HCT116 (cell line): Measurements from ENCODE around the gene TFF2. TPM values are rescaled to one million over a fixed set of nuclear protein-coding genes. Genes with fewer than 3 reads are reported as not detected.

Experiments used
- ATAC-seq: fragments of 200-7000 bp; cut with Tn5 transposase; 2 replicates; pipeline ENCODE4 v1.9.1; 2020; ENCODE audit warnings: mild to moderate bottlenecking, moderate library complexity
- BruUV-seq: library from RNA; stranded (reverse); fragments of 400-500 nt; replicated peaks from 2 replicates; lab custom pipeline; 2021; lab: Mats Ljungman, UMichigan
- CTCF ChIA-PET: fragments of 300-600 bp; sonication (Branson Sonifier 250); formaldehyde crosslinking; loops from one replicate; lab custom pipeline; 2021; ENCODE audit warnings: antibody characterized with exemption; lab: Charles Lee
- POLR2A ChIA-PET: fragments of 300-600, 350-600 bp; sonication (Branson Sonifier 250); formaldehyde crosslinking; loops from one replicate; lab custom pipeline; 2021; ENCODE audit warnings: antibody characterized with exemption; lab: Charles Lee
- RAD21 ChIA-PET, 2 experiments: fragments of 300-600 bp; sonication (Branson Sonifier 250); formaldehyde crosslinking; loops; one replicate each; lab custom pipeline; 2023; ENCODE audit warnings: low total read pairs in 2 of 2; ENCODE audit not compliant: uncharacterized antibody in 2 of 2, unreplicated experiment in 2 of 2, low non-redundant PET in 1 of 2; lab: Charles Lee
- DNase-seq: peaks from one replicate; pipeline ENCODE4 v3.0.0-alpha.2; 2010; ENCODE audit warnings: low read depth, low spot score
- H2AFZ ChIP-seq: fragments of 200-600 bp; shearing (Covaris generic), sonication (generic); 2 replicates; pipeline ENCODE4 v1.6.1; 2017; ENCODE audit warnings: low read depth, mixed run types, mixed read lengths, antibody characterized with exemption, low read length; ENCODE audit not compliant: poor library complexity, severe bottlenecking
- H3K27ac ChIP-seq: 2 replicates; pipeline ENCODE4 v1.5.1; 2012; ENCODE audit warnings: low read depth, low read length
- H3K27me3 ChIP-seq: fragments of 200-600 bp; sonication (generic); 2 replicates; pipeline ENCODE4 v1.6.1; 2016; ENCODE audit warnings: mixed run types, low read length, mixed read lengths; ENCODE audit not compliant: insufficient read depth
- H3K36me3 ChIP-seq, 2 experiments: fragments of 200-500 bp in 1 of 2; fragments of 200-600 bp in 1 of 2; sonication (Bioruptor generic) in 1 of 2; sonication (generic) in 1 of 2; 2 replicates each; pipeline versions ENCODE4 v1.5.1 to v1.6.1; 2014 to 2016; ENCODE audit warnings: low read length in 2 of 2, inconsistent platforms in 1 of 2, mixed read lengths in 1 of 2, mixed run types in 1 of 2; ENCODE audit not compliant: insufficient read depth in 2 of 2, control insufficient read depth in 1 of 2
- H3K4me1 ChIP-seq, 2 experiments: fragments of 200-600 bp in 1 of 2; sonication (generic) in 1 of 2; 2 replicates each; pipeline versions ENCODE4 v1.5.1 to v1.6.1; 2012 to 2017; ENCODE audit warnings: low read length in 2 of 2, inconsistent platforms in 1 of 2, mild to moderate bottlenecking in 1 of 2, mixed read lengths in 1 of 2, mixed run types in 1 of 2, moderate library complexity in 1 of 2; ENCODE audit not compliant: insufficient read depth in 2 of 2, control insufficient read depth in 1 of 2
- H3K4me2 ChIP-seq: fragments of 200-600 bp; sonication (generic); 2 replicates; pipeline ENCODE4 v1.6.1; 2017; ENCODE audit warnings: mixed run types, low read length, mixed read lengths
- H3K4me3 ChIP-seq, 2 experiments: fragments of 200-600 bp in 1 of 2; sonication (generic) in 1 of 2; replicated peaks in 1 of 2; 2 replicates each; pipeline ENCODE4 v1.5.1; 2011 to 2016; ENCODE audit warnings: low read length in 2 of 2, control low read depth in 1 of 2, low read depth in 1 of 2, mild to moderate bottlenecking in 1 of 2, mixed read lengths in 1 of 2, mixed run types in 1 of 2
- H3K79me2 ChIP-seq: fragments of 200-600 bp; sonication (generic); 2 replicates; pipeline ENCODE4 v1.6.1; 2017; ENCODE audit warnings: mild to moderate bottlenecking, mixed run types, low read length, moderate library complexity, mixed read lengths; ENCODE audit not compliant: insufficient read depth
- H3K9ac ChIP-seq: fragments of 200-600 bp; sonication (generic); 2 replicates; pipeline ENCODE4 v1.6.1; 2016; ENCODE audit warnings: low read length, mixed read lengths
- H3K9me2 ChIP-seq: fragments of 200-600 bp; sonication (generic), shearing (Covaris generic); 2 replicates; pipeline ENCODE4 v1.6.1; 2017; ENCODE audit warnings: mixed run types, mild to moderate bottlenecking, moderate library complexity; ENCODE audit not compliant: insufficient read depth
- H3K9me3 ChIP-seq, 2 experiments: fragments of 200-500 bp in 1 of 2; fragments of 200-600 bp in 1 of 2; sonication (Bioruptor generic) in 1 of 2; sonication (generic) in 1 of 2; 2 replicates each; pipeline ENCODE4 v1.6.1; 2014 to 2017; ENCODE audit warnings: low read length in 2 of 2, mixed read lengths in 2 of 2, inconsistent platforms in 1 of 2, low read depth in 1 of 2, mild to moderate bottlenecking in 1 of 2, mixed run types in 1 of 2, moderate library complexity in 1 of 2; ENCODE audit not compliant: control insufficient read depth in 1 of 2, insufficient read depth in 1 of 2
- H4K20me1 ChIP-seq: fragments of 200-600 bp; sonication (generic), shearing (Covaris generic); 2 replicates; pipeline ENCODE4 v1.6.1; 2017; ENCODE audit warnings: mixed run types, mild to moderate bottlenecking, moderate library complexity; ENCODE audit not compliant: insufficient read depth
- ATF3 ChIP-seq: IDR thresholded peaks from 2 replicates; pipeline ENCODE4 v1.6.1; 2012
- CBX3 ChIP-seq: IDR thresholded peaks from 2 replicates; pipeline ENCODE4 v1.6.1; 2012; ENCODE audit warnings: low read depth
- CTCF ChIP-seq, 3 experiments: fragments of 200-600 bp in 1 of 3; sonication (generic) in 1 of 3; IDR thresholded peaks in 2 of 3; conservative IDR thresholded peaks in 1 of 3; 2 replicates each; pipeline ENCODE4 v1.5.1; 2012 to 2017; ENCODE audit warnings: low read depth in 2 of 3, low read length in 2 of 3, antibody characterized with exemption in 1 of 3, borderline replicate concordance in 1 of 3, control low read depth in 1 of 3, mild to moderate bottlenecking in 1 of 3, mixed read lengths in 1 of 3, mixed run types in 1 of 3, moderate library complexity in 1 of 3; ENCODE audit not compliant: insufficient read depth in 1 of 3
- EGR1 ChIP-seq: IDR thresholded peaks from 2 replicates; pipeline ENCODE4 v1.6.1; 2012; ENCODE audit warnings: low read depth
- ELF1 ChIP-seq: IDR thresholded peaks from 2 replicates; pipeline ENCODE4 v1.6.1; 2012; ENCODE audit warnings: low read depth, borderline replicate concordance
- EZH2 ChIP-seq: fragments of 200-600 bp; sonication (generic); IDR thresholded peaks from 2 replicates; pipeline ENCODE4 v1.6.1; 2017; ENCODE audit warnings: antibody characterized with exemption, mixed run types
- EZH2phosphoT487 ChIP-seq: fragments of 200-600 bp; IDR thresholded peaks from 2 replicates; pipeline ENCODE4 v1.6.1; 2018; ENCODE audit warnings: antibody characterized with exemption, borderline replicate concordance
- FOSL1 ChIP-seq: IDR thresholded peaks from 2 replicates; pipeline ENCODE4 v1.6.1; 2012; ENCODE audit warnings: low read depth
- MAX ChIP-seq: IDR thresholded peaks from 2 replicates; pipeline ENCODE4 v1.6.1; 2012
- POLR2A ChIP-seq: IDR thresholded peaks from 2 replicates; pipeline ENCODE4 v1.7.0; 2011; ENCODE audit warnings: borderline replicate concordance; ENCODE audit not compliant: insufficient read depth, insufficient read length; ENCODE audit errors: extremely low read depth
- POLR2AphosphoS5 ChIP-seq: IDR thresholded peaks from 2 replicates; pipeline ENCODE4 v1.6.1; 2011; ENCODE audit warnings: mild to moderate bottlenecking, low read depth, low read length, moderate library complexity
- RAD21 ChIP-seq: IDR thresholded peaks from 2 replicates; pipeline ENCODE4 v1.6.1; 2012; ENCODE audit warnings: low read depth, mild to moderate bottlenecking
- REST ChIP-seq: IDR thresholded peaks from 2 replicates; pipeline ENCODE4 v1.6.1; 2012; ENCODE audit warnings: low read depth
- SIN3A ChIP-seq: IDR thresholded peaks from 2 replicates; pipeline ENCODE4 v1.6.1; 2012; ENCODE audit warnings: low read depth
- TCF7L2 ChIP-seq: IDR thresholded peaks from 2 replicates; pipeline ENCODE4 v1.7.0; 2011; ENCODE audit warnings: borderline replicate concordance, inconsistent platforms; ENCODE audit not compliant: insufficient read depth, insufficient read length; ENCODE audit errors: extremely low read depth
- ZBTB33 ChIP-seq: IDR thresholded peaks from 2 replicates; pipeline ENCODE4 v1.6.1; 2011; ENCODE audit warnings: mild to moderate bottlenecking, low read length, moderate library complexity; ENCODE audit not compliant: insufficient replicate concordance; ENCODE audit errors: extremely low read depth
- ZFX ChIP-seq: fragments of 450-650 bp; IDR thresholded peaks from 2 replicates; pipeline ENCODE4 v1.6.1; 2017
- ZNF274 ChIP-seq: fragments of 200-500 bp; sonication (Bioruptor generic); IDR thresholded peaks from 2 replicates; pipeline ENCODE4 v1.6.1; 2014; ENCODE audit warnings: mild to moderate bottlenecking, low read depth, low read length, inconsistent platforms
- intact Hi-C: fragments of 100-400 bp; cut with micrococcal nuclease; formaldehyde crosslinking; loops from 2 replicates; pipeline ENCODE4 v1.10.0; 2022
- total RNA-seq: library from RNA; stranded (reverse); gene quantifications from one replicate; pipeline ENCODE4 v1.2.1, GENCODE V29; 2021; ENCODE audit not compliant: unreplicated experiment

The TFF2 gene
- total RNA-seq, 1 experiment from 2014 or later, result not detected

- BruUV-seq, result no TSS peak
- H3K9me2 ChIP-seq, result no peaks in the 10 kb centered on the region
- CTCF ChIA-PET, result interaction anchor here (1.8 kb wide), 1 partner anchor 12 kb away, joined by 5 read pairs; no protein-coding TSS in a partner anchor
- no peak overlapping the region for H3K4me2 ChIP-seq
- H3K4me1 ChIP-seq, result no peaks in the 10 kb centered on the region
- no peak overlapping the region for H2AFZ ChIP-seq
- RAD21 ChIA-PET, result no interaction called here
- H3K9me3 ChIP-seq, result no peaks in the 10 kb centered on the region
- H3K9ac ChIP-seq, result no peak overlapping the region
- DNase-seq (no peak), ATAC-seq (no peak)
- H3K4me3 ChIP-seq, result no peak overlapping the region
- POLR2A ChIA-PET, result no interaction called here
- no peak overlapping the region for H3K27ac ChIP-seq
- H3K36me3 ChIP-seq, result no peaks in the 10 kb centered on the region
- no peak for TF ChIP-seq CBX3
- no peak for TF ChIP-seq ATF3
- no peak for TF ChIP-seq CTCF (IDR thresholded peaks at IDR 0.05 in 2 of 3, conservative IDR thresholded peaks at IDR 0.05 in 1 of 3; ENCODE audit: borderline replicate concordance in 1 of 3, insufficient read depth in 1 of 3, low read depth in 2 of 3, low read length in 2 of 3)
- TF ChIP-seq EGR1, result no peak
- TF ChIP-seq ZNF274, result no peak
- TF ChIP-seq EZH2phosphoT487, result no peak
- TF ChIP-seq REST, result no peak
- no peak for TF ChIP-seq ZBTB33
- no peak for TF ChIP-seq POLR2AphosphoS5
- TF ChIP-seq SIN3A, result no peak
- TF ChIP-seq POLR2A, result no peak
- TF ChIP-seq EZH2, result no peak
- TF ChIP-seq RAD21, result no peak
- no peak for TF ChIP-seq TCF7L2
- TF ChIP-seq FOSL1, result no peak
- no peak for TF ChIP-seq MAX
- no peak for TF ChIP-seq ZFX
- no peak for TF ChIP-seq ELF1
- no peaks in the 10 kb centered on the region for H4K20me1 ChIP-seq
- H3K79me2 ChIP-seq, result no peaks in the 10 kb centered on the region
- intact Hi-C loops, result no loop called here
- 0 out of 2 replicates have a peak, but pooled peaks cover 3% of the 10 kb centered on the region for H3K27me3 ChIP-seq
Observed at GRCh38 chr21:42374457-42374856, 23.7 kb upstream of the TFF2 start.
